ENCODE data around the gene DGKH. TPM values are rescaled to one million over a fixed set of nuclear protein-coding genes. Genes with fewer than 3 reads are reported as not detected.

The DGKH gene
- total and polyA plus RNA-seq, 2 of the 13 experiments (the other 11 are each of a cell fraction or from before 2014, with no cell fraction given), result 0.01 to 0.13 TPM

GRCh38 chr13:42041011-42041683, 7.3 kb upstream of the DGKH start (continued):
- TF ChIP-seq ATF3 (CRISPR knock-in tag; IDR thresholded peaks at IDR 0.05), result no peak
- TF ChIP-seq FOXC1 (CRISPR knock-in tag; IDR thresholded peaks at IDR 0.05; ENCODE audit: borderline replicate concordance), result no peak
- TF ChIP-seq RERE (CRISPR knock-in tag; IDR thresholded peaks at IDR 0.05; ENCODE audit: low read depth), result no peak
- TF ChIP-seq CENPBD1 (CRISPR knock-in tag; IDR thresholded peaks at IDR 0.05; ENCODE audit: borderline replicate concordance, low read depth), result no peak
- no peak for TF ChIP-seq CEBPG (CRISPR knock-in tag; IDR thresholded peaks at IDR 0.05)
- TF ChIP-seq PBX2 (CRISPR knock-in tag; IDR thresholded peaks at IDR 0.05), result no peak
- no peak for TF ChIP-seq PAXIP1 (CRISPR knock-in tag; conservative IDR thresholded peaks at IDR 0.05)
- no peak for TF ChIP-seq KLF13 (CRISPR knock-in tag; IDR thresholded peaks at IDR 0.05)
- TF ChIP-seq ZNF879 (CRISPR knock-in tag; IDR thresholded peaks at IDR 0.05), result no peak
- no peak for TF ChIP-seq MED8 (CRISPR knock-in tag; IDR thresholded peaks at IDR 0.05; ENCODE audit: insufficient replicate concordance)
- TF ChIP-seq ZNF335 (CRISPR knock-in tag; IDR thresholded peaks at IDR 0.05), result no peak
- no peak for TF ChIP-seq ARNT2 (CRISPR knock-in tag; IDR thresholded peaks at IDR 0.05; ENCODE audit: low read depth)
- 0 out of 2 replicates have a peak, but pooled peaks have one; percentile 43 for TF ChIP-seq MXD1 (CRISPR knock-in tag; IDR thresholded peaks at IDR 0.05)
- TF ChIP-seq ZNF75D (CRISPR knock-in tag; IDR thresholded peaks at IDR 0.05; ENCODE audit: borderline replicate concordance), result no peak
- TF ChIP-seq ZBTB39 (CRISPR knock-in tag; IDR thresholded peaks at IDR 0.05), result no peak
